Fibroblast of lung (primary cell): ENCODE measurements around the gene CHKA. TPM values are rescaled to one million over a fixed set of nuclear protein-coding genes. Genes with fewer than 3 reads are reported as not detected.

Experiments used
- DNase-seq, 2 donors: peaks; one replicate each; pipeline versions ENCODE4 v3.0.0 to v3.0.0-alpha.2; 2010; ENCODE audit warnings: low read depth in 2 of 2
- H2AFZ ChIP-seq: 2 replicates; pipeline ENCODE4 v1.5.1; 2012; ENCODE audit warnings: low read length, control low read depth, inconsistent platforms
- H3K27ac ChIP-seq: 2 replicates; pipeline ENCODE4 v1.5.1; 2011; ENCODE audit warnings: low read length, control low read depth; ENCODE audit not compliant: insufficient read depth
- H3K27me3 ChIP-seq: 2 replicates; pipeline ENCODE4 v1.5.1; 2011; ENCODE audit warnings: mild to moderate bottlenecking, low read length; ENCODE audit not compliant: control insufficient read depth, insufficient read depth
- H3K36me3 ChIP-seq: 2 replicates; pipeline ENCODE4 v1.5.1; 2011; ENCODE audit warnings: low read length; ENCODE audit not compliant: control insufficient read depth, insufficient read depth
- H3K4me1 ChIP-seq: 2 replicates; pipeline ENCODE4 v1.5.1; 2011; ENCODE audit warnings: low read length; ENCODE audit not compliant: control insufficient read depth, insufficient read depth; ENCODE audit errors: extremely low read depth
- H3K4me2 ChIP-seq: 2 replicates; pipeline ENCODE4 v1.5.1; 2011; ENCODE audit warnings: low read length, control low read depth; ENCODE audit not compliant: insufficient read depth; ENCODE audit errors: extremely low read depth
- H3K4me3 ChIP-seq, 4 experiments: fragments of 200-600 bp in 1 of 4; sonication (generic) in 1 of 4; replicated peaks in 1 of 4; 2 replicates each; pipeline ENCODE4 v1.5.1; 2011 to 2016; ENCODE audit warnings: low read length in 4 of 4, low read depth in 3 of 4, mild to moderate bottlenecking in 3 of 4, control low read depth in 2 of 4, inconsistent platforms in 1 of 4, mixed read lengths in 1 of 4; ENCODE audit not compliant: insufficient read depth in 1 of 4; ENCODE audit errors: control extremely low read depth in 1 of 4
- H3K79me2 ChIP-seq: 2 replicates; pipeline ENCODE4 v1.5.1; 2012; ENCODE audit warnings: mild to moderate bottlenecking, low read length, inconsistent platforms; ENCODE audit not compliant: control insufficient read depth, insufficient read depth
- H3K9ac ChIP-seq: 2 replicates; pipeline ENCODE4 v1.5.1; 2011; ENCODE audit warnings: mild to moderate bottlenecking, low read length, control low read depth; ENCODE audit not compliant: insufficient read depth
- H3K9me3 ChIP-seq: 2 replicates; pipeline ENCODE4 v1.5.1; 2012; ENCODE audit warnings: low read depth, low read length; ENCODE audit not compliant: control insufficient read depth, insufficient read depth
- H4K20me1 ChIP-seq: 2 replicates; pipeline ENCODE4 v1.5.1; 2011; ENCODE audit warnings: low read length; ENCODE audit not compliant: control insufficient read depth, insufficient read depth; ENCODE audit errors: extremely low read depth
- EZH2 ChIP-seq: IDR thresholded peaks from 2 replicates; pipeline ENCODE4 v1.5.1; 2012; ENCODE audit warnings: low read length, control low read depth, mild to moderate bottlenecking; ENCODE audit errors: missing control alignments
- polyA plus RNA-seq, 2 donors: library from polyadenylated mRNA; depleted of rRNA in 1 of 2; stranded (reverse) in 1 of 2; unstranded in 1 of 2; fragments of >200 nt; gene quantifications; 2 replicates each; pipeline ENCODE4 v1.2.1, GENCODE V29; 2011 to 2012; ENCODE audit warnings: missing spikeins in 1 of 2
- total RNA-seq: library from RNA; depleted of rRNA; stranded (reverse); fragments of >200 nt; gene quantifications from 2 replicates; pipeline ENCODE4 v1.2.1, GENCODE V29; 2014
- TF ChIP-seq, protein P1 (sequence below), 2 donors: IDR thresholded peaks in 1 of 2; conservative IDR thresholded peaks in 1 of 2; 1 replicate in 1 of 2; 2 replicates in 1 of 2; pipeline ENCODE4 v1.5.1; 2011 to 2012; ENCODE audit warnings: low read length in 2 of 2, control low read depth in 1 of 2, inconsistent platforms in 1 of 2, low read depth in 1 of 2, mild to moderate bottlenecking in 1 of 2

The CHKA gene
- total and polyA plus RNA-seq, 2 donors (not counting 1 experiment from before 2014, with no cell fraction given): 7.2 to 8.4 TPM

- Histone ChIP-seq H3K79me2 (no peaks in the 10 kb centered on the region), H3K9me3 (no peaks in the 10 kb centered on the region), H2AFZ (no peak overlapping the region), H4K20me1 (no peaks in the 10 kb centered on the region), H3K36me3 (peaks cover 2% of the 10 kb centered on the region), H3K4me1 (no peaks in the 10 kb centered on the region), H3K27ac (no peak overlapping the region), H3K27me3 (no peaks in the 10 kb centered on the region), H3K4me3 (no peak overlapping the region), H3K4me2 (no peak overlapping the region), H3K9ac (no peak overlapping the region)
- no peak for DNase-seq
- no peak for TF ChIP-seq EZH2
- TF ChIP-seq, protein P1, sequence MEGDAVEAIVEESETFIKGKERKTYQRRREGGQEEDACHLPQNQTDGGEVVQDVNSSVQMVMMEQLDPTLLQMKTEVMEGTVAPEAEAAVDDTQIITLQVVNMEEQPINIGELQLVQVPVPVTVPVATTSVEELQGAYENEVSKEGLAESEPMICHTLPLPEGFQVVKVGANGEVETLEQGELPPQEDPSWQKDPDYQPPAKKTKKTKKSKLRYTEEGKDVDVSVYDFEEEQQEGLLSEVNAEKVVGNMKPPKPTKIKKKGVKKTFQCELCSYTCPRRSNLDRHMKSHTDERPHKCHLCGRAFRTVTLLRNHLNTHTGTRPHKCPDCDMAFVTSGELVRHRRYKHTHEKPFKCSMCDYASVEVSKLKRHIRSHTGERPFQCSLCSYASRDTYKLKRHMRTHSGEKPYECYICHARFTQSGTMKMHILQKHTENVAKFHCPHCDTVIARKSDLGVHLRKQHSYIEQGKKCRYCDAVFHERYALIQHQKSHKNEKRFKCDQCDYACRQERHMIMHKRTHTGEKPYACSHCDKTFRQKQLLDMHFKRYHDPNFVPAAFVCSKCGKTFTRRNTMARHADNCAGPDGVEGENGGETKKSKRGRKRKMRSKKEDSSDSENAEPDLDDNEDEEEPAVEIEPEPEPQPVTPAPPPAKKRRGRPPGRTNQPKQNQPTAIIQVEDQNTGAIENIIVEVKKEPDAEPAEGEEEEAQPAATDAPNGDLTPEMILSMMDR (conservative IDR thresholded peaks at IDR 0.05 in 1 of 2, IDR thresholded peaks at IDR 0.05 in 1 of 2; ENCODE audit: low read depth in 1 of 2, low read length in 2 of 2): no peak
These were observed 53.2 kb downstream of the CHKA start for GRCh38 chr11:68067991-68068390.

- Histone ChIP-seq H3K9ac (no peak overlapping the region), H3K4me2 (no peak overlapping the region), H3K4me1 (no peaks in the 10 kb centered on the region), H4K20me1 (no peaks in the 10 kb centered on the region), H3K4me3 (no peak overlapping the region), H3K36me3 (peaks cover 2% of the 10 kb centered on the region), H3K9me3 (no peaks in the 10 kb centered on the region), H3K27ac (no peak overlapping the region), H3K79me2 (no peaks in the 10 kb centered on the region), H2AFZ (no peak overlapping the region), H3K27me3 (no peaks in the 10 kb centered on the region)
- peak in 1 of 2 donors; percentile 40 for DNase-seq
- TF ChIP-seq EZH2: no peak
- TF ChIP-seq, protein P1 (conservative IDR thresholded peaks at IDR 0.05 in 1 of 2, IDR thresholded peaks at IDR 0.05 in 1 of 2; ENCODE audit: low read depth in 1 of 2, low read length in 2 of 2): no peak
These were observed 54.4 kb downstream of the CHKA start for GRCh38 chr11:68066742-68067141.

GRCh38 chr11:68065841-68066240 is 55.3 kb downstream of the CHKA start:
- no peak for TF ChIP-seq EZH2
- TF ChIP-seq, protein P1 (conservative IDR thresholded peaks at IDR 0.05 in 1 of 2, IDR thresholded peaks at IDR 0.05 in 1 of 2; ENCODE audit: low read depth in 1 of 2, low read length in 2 of 2): no peak
- no peak for DNase-seq
- no peaks in the 10 kb centered on the region for H3K27me3 ChIP-seq

More at GRCh38 chr11:68065841-68066240, 55.3 kb downstream of the CHKA start:
- H3K27ac ChIP-seq: no peak overlapping the region
- H3K36me3 ChIP-seq: peaks cover 3% of the 10 kb centered on the region
- H3K4me3 ChIP-seq: no peak overlapping the region
- H2AFZ ChIP-seq: no peak overlapping the region
- H3K4me2 ChIP-seq: no peak overlapping the region
- no peaks in the 10 kb centered on the region for H3K9me3 ChIP-seq
- H3K4me1 ChIP-seq: no peaks in the 10 kb centered on the region
- H4K20me1 ChIP-seq: no peaks in the 10 kb centered on the region
- H3K9ac ChIP-seq: no peak overlapping the region
- H3K79me2 ChIP-seq: no peaks in the 10 kb centered on the region
